Right lobe of liver (tissue), 6 donors: ENCODE measurements around the gene RARS2. TPM values are rescaled to one million over a fixed set of nuclear protein-coding genes. Genes with fewer than 3 reads are reported as not detected.
"Not testable (repeated sequence)": the region's sequence is repeated elsewhere in the genome, so short reads cannot be mapped to it uniquely, and the experiment has no call there.

Experiments
- ATAC-seq, 4 donors: fragments of 200-7000 bp; cut with Tn5 transposase; one replicate each; pipeline ENCODE4 v1.9.1; 2020; ENCODE audit warnings: mild to moderate bottlenecking in 4 of 4, moderate library complexity in 4 of 4
- DNase-seq, 3 donors: peaks; one replicate each; pipeline ENCODE4 v3.0.0-alpha.2; 2020
- H3K27ac ChIP-seq, 3 donors: fragments of 200-600 bp; one replicate each; pipeline ENCODE4 v1.8.0; 2022
- H3K27me3 ChIP-seq, 2 donors: fragments of 200-600 bp; one replicate each; pipeline ENCODE4 v1.8.0; 2022
- H3K36me3 ChIP-seq, 4 donors: fragments of 200-600 bp; sonication (generic) in 1 of 4; one replicate each; pipeline versions ENCODE4 v1.5.1 to v1.8.0; 2017 to 2022; ENCODE audit warnings: control low read depth in 1 of 4
- H3K4me1 ChIP-seq, 4 donors: fragments of 200-600 bp; sonication (generic) in 1 of 4; one replicate each; pipeline versions ENCODE4 v1.5.1 to v1.8.0; 2017 to 2022; ENCODE audit warnings: control low read depth in 1 of 4
- H3K4me3 ChIP-seq, 3 donors: fragments of 200-600 bp; one replicate each; pipeline ENCODE4 v1.8.0; 2022
- H3K9me3 ChIP-seq, 4 donors: fragments of 200-600 bp; sonication (generic) in 1 of 4; one replicate each; pipeline versions ENCODE4 v1.5.1 to v1.8.0; 2017 to 2022; ENCODE audit warnings: control low read depth in 1 of 4
- CTCF ChIP-seq, 4 donors: fragments of 200-600 bp in 3 of 4; fragments of 450-650 bp in 1 of 4; IDR thresholded peaks; one replicate each; pipeline versions ENCODE4 v1.5.1 to v1.8.0; 2016 to 2022; ENCODE audit warnings: antibody characterized with exemption in 4 of 4, mild to moderate bottlenecking in 2 of 4
- POLR2A ChIP-seq: fragments of 450-650 bp; IDR thresholded peaks from one replicate; pipeline ENCODE4 v1.6.1; 2017; ENCODE audit warnings: antibody characterized with exemption, mild to moderate bottlenecking
- WGBS: methylation state at CpG from one replicate; pipeline ENCODE4 v1.1.6; 2018; ENCODE audit warnings: low coverage, low lambda C conversion rate; ENCODE audit not compliant: insufficient coverage; ENCODE audit errors: missing lambda C conversion rate; 5-methylcytosine and 5-hydroxymethylcytosine counted together
- intact Hi-C, 2 donors: fragments of 100-400 bp; cut with DNase I; formaldehyde crosslinking; loops; one replicate each; pipeline versions ENCODE4 v1.11.2 to v1.14.1; 2022
- total RNA-seq, 6 experiments: library from RNA; depleted of rRNA in 2 of 6; stranded (reverse); fragments of >200 nt in 2 of 6; fragmentation: NEBNext Ultra II Directional in 3 of 6; extraction: Animal tissue kit (Norgen Biotek cat#: 25700) in 3 of 6; gene quantifications; one replicate each; pipeline versions ENCODE4 v1.1.0 to v1.2.4, GENCODE V29; 2016 to 2023
- donor health status: DM: no; HTN: yes; CAD: no.
- donor health status: DM: no; HTN: no; CAD: no.
- donor health status: DM: no; HTN: no; CAD: no.
- donor health status: DM: no; HTN: yes; CAD: no.
- donor health status: DM: no; HTN: yes; CAD: no.

RARS2 gene
- total RNA-seq, 6 experiments from 2014 or later = 13.5 to 19.3 (median 14.6) TPM

DNA sequence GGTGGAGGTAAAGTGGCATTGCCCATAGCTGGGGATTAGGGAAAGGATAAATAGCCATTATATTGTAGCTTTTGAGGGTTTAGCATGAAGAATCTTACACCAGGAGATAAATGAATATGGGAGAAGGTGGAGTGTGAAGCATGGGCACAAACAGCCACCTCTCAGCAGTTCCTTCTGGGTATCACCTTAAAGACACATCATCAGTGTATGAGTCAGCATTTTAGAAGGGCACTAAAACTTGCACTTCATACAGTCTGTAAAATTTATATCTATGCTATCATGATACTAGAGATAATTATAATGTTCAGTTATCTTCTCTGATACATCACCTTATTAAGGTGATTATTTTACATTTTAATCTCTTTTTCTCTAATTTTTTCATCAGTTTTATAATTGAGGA, 91.7 kb downstream of the RARS2 start:
- Histone ChIP-seq H3K27me3 (no peaks in the 10 kb centered on the region), H3K4me3 (no peak overlapping the region), H3K9me3 (no peaks in the 10 kb centered on the region), H3K4me1 (no peaks in the 10 kb centered on the region), H3K36me3 (peaks cover 0 to 13% (median under 1%) of the 10 kb centered on the region in 4 donors), H3K27ac (no peak overlapping the region)
- TF ChIP-seq CTCF (IDR thresholded peaks at IDR 0.05) (no peak), POLR2A (no peak)
- no peak for DNase-seq
- no peak for ATAC-seq
- intact Hi-C loops = no loop called here

GRCh38 chr6:87494761-87495422, 94.9 kb downstream of the RARS2 start:
- no peaks in the 10 kb centered on the region for H3K27me3 ChIP-seq
- ATAC-seq = no peak
- no peaks in the 10 kb centered on the region for H3K4me1 ChIP-seq
- intact Hi-C loops = no loop called here
- H3K9me3 ChIP-seq = no peaks in the 10 kb centered on the region
- WGBS = 91% methylated on average over 8 of the region's 8 CpGs
- TF ChIP-seq CTCF (IDR thresholded peaks at IDR 0.05) (no peak), POLR2A (no peak)
- peaks cover 0 to 5% (median 0%) of the 10 kb centered on the region in 4 donors for H3K36me3 ChIP-seq
- no peak overlapping the region for H3K27ac ChIP-seq
- no peak for DNase-seq
- H3K4me3 ChIP-seq = no peak overlapping the region

DNA sequence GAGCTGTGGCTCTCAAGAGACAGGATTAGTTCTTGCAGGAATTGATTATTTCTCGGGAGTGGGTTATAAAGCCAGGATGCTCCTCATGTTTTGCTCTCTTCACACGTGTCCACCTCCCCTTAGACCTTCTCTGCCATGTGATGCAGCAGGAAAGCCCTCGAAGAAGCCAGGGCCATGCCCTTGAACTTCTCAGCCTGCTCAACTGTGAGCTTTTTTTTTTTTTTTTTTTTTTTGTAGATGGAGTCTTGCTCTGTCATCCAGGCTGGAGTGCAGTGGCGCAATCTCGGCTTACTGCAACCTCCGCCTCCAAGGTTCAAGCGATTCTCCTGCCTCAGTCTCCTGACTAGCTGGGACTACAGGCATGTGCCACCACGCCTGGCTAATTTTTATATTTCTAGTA, 100.5 kb downstream of the RARS2 start:
- H3K36me3 ChIP-seq, H3K4me3 ChIP-seq, ATAC-seq, H3K27me3 ChIP-seq, DNase-seq, intact Hi-C loops, H3K4me1 ChIP-seq, H3K27ac ChIP-seq, H3K9me3 ChIP-seq: not testable (repeated sequence)
- WGBS = 88% methylated on average over 8 of the region's 8 CpGs

DNA sequence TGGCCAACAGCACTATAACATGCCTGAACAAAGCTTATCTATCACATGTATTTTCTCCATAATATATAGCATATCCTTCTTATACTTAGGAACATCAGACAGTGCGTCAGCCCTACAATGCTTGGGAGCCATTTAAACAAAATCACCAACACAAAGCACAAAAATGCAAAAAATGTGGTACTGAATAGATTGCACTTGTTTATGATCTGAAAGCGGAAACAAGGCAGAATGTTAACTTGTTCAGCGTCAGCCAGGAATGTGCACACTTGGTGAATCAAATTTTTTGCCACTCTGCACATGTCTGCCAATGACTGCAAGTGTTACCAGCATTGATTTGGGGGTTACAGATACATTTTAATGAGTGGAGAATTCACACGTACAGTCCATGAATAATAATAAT, 102.2 kb downstream of the RARS2 start:
- TF ChIP-seq POLR2A (no peak), CTCF (IDR thresholded peaks at IDR 0.05) (no peak)
- H3K9me3 ChIP-seq = no peaks in the 10 kb centered on the region
- 85% methylated on average over 4 of the region's 4 CpGs for WGBS
- H3K4me1 ChIP-seq = no peaks in the 10 kb centered on the region
- ATAC-seq (no peak), DNase-seq (no peak)
- H3K4me3 ChIP-seq = no peak overlapping the region
- intact Hi-C loops = no loop called here
- H3K36me3 ChIP-seq = peaks cover 0 to 1% (median 0%) of the 10 kb centered on the region in 4 donors
- no peaks in the 10 kb centered on the region for H3K27me3 ChIP-seq
- no peak overlapping the region for H3K27ac ChIP-seq

DNA sequence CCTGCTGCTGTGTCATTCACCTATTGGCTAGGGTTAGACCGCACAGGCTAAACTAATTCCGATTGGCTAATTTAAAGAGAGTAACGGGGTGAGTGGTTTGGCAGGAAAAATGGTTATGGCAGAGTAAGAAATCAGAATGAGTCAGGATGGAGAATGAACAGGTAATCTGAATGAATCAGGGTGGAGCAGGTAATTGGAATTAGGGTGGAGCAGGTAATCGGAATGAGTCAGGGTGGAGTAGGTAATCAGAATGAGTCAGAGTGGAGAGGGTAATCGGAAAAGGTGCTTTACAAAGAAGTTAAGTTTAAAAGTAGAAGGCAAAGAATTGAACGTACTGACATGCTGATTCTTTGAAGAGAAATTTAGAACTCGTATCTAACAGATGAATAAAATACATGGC, 105.3 kb downstream of the RARS2 start:
- Histone ChIP-seq H3K4me3 (no peak overlapping the region), H3K36me3 (no peaks in the 10 kb centered on the region), H3K4me1 (no peaks in the 10 kb centered on the region), H3K27ac (no peak overlapping the region), H3K9me3 (no peaks in the 10 kb centered on the region), H3K27me3 (no peaks in the 10 kb centered on the region)
- TF ChIP-seq POLR2A = no peak
- TF ChIP-seq CTCF (IDR thresholded peaks at IDR 0.05) = no peak
- DNase-seq (no peak), ATAC-seq (no peak)
- WGBS = 91% methylated on average over 6 of the region's 7 CpGs
- intact Hi-C loops = no loop called here
